Karpas-422 (cell line): ENCODE results near the gene PGAM4. TPM values are rescaled to one million over a fixed set of nuclear protein-coding genes. Genes with fewer than 3 reads are reported as not detected.

Experiments
- DNase-seq: peaks from one replicate; pipeline ENCODE4 v3.0.0-alpha.2; 2015
- H2AFZ ChIP-seq: fragments of 200-600 bp; sonication (generic); 2 replicates; pipeline ENCODE4 v1.6.1; 2014; ENCODE audit warnings: antibody characterized with exemption, low read length, mixed read lengths
- H3K27ac ChIP-seq: fragments of 200-600 bp; sonication (generic); 2 replicates; pipeline ENCODE4 v1.5.1; 2014; ENCODE audit warnings: mild to moderate bottlenecking, low read length, moderate library complexity
- H3K27me3 ChIP-seq: fragments of 200-600 bp; sonication (generic); 2 replicates; pipeline ENCODE4 v1.6.1; 2014; ENCODE audit warnings: low read length, mixed read lengths
- H3K36me3 ChIP-seq: fragments of 200-600 bp; sonication (generic); 2 replicates; pipeline ENCODE4 v1.6.1; 2014; ENCODE audit warnings: low read length, mixed read lengths; ENCODE audit not compliant: insufficient read depth
- H3K4me1 ChIP-seq: fragments of 200-600 bp; sonication (generic); 2 replicates; pipeline ENCODE4 v1.6.1; 2014; ENCODE audit warnings: mild to moderate bottlenecking, low read length, mixed read lengths
- H3K4me2 ChIP-seq: fragments of 200-600 bp; sonication (generic); 2 replicates; pipeline ENCODE4 v1.6.1; 2014; ENCODE audit warnings: low read length, low read depth, mild to moderate bottlenecking; ENCODE audit not compliant: poor library complexity, severe bottlenecking
- H3K4me3 ChIP-seq: fragments of 200-600 bp; sonication (generic); 2 replicates; pipeline ENCODE4 v1.5.1; 2014; ENCODE audit warnings: mild to moderate bottlenecking, antibody characterized with exemption, low read length, mixed read lengths
- H3K79me2 ChIP-seq: fragments of 200-600 bp; sonication (generic); 2 replicates; pipeline ENCODE4 v1.6.1; 2014; ENCODE audit warnings: mild to moderate bottlenecking, low read length, mixed read lengths
- H3K9ac ChIP-seq: fragments of 200-600 bp; sonication (generic); 2 replicates; pipeline ENCODE4 v1.6.0; 2014; ENCODE audit warnings: low read length
- H3K9me2 ChIP-seq: fragments of 200-600 bp; sonication (generic), shearing (Covaris generic); replicated peaks from 2 replicates; pipeline ENCODE4 v1.6.0; 2014; ENCODE audit warnings: mild to moderate bottlenecking, low read length, moderate library complexity; ENCODE audit not compliant: insufficient read depth
- H3K9me3 ChIP-seq: fragments of 300-700, 200-600 bp; sonication (generic); 2 replicates; pipeline ENCODE4 v1.6.1; 2014; ENCODE audit warnings: low read length, mixed read lengths
- H4K20me1 ChIP-seq: fragments of 200-600 bp; sonication (generic); 2 replicates; pipeline ENCODE4 v1.6.1; 2014; ENCODE audit warnings: mild to moderate bottlenecking, antibody characterized with exemption, low read length, low read depth; ENCODE audit not compliant: insufficient read depth
- total RNA-seq: library from RNA; depleted of rRNA; stranded (reverse); fragments of >200 nt; shearing (Covaris generic); gene quantifications from 2 replicates; pipeline ENCODE4 v1.2.3, GENCODE V29; 2014; ENCODE audit warnings: low replicate concordance; rRNA removed

The PGAM4 gene
- not detected in 2 replicates for total RNA-seq

DNA sequence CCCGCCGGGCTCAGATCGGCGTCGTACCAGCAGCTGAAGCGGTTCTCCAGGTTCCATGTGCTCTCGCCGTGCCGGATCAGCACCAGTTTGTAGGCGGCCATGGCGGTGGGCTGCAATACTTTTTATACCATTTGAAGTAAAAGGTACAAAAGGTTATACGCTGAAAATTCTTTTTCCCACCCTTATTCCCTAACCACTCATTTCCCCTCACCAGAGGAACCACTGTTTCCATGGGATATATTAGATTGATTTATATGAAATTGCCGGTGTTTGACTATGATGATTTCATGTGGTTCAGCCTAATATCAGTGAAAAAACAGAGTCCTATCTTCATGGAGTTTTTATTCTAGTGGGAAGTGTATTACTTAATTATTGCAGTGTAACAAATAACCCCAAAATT, at the start of gene PGAM4:
Gene PGAM4, minus strand, starts transcription at position 101 of the 400 bp plus-strand sequence. Its CDS starts 0 bp downstream, at position 101.
- Histone ChIP-seq H3K27me3 (no peaks in the 10 kb centered on the region), H3K9ac (no peak within 1 kb of the TSS), H4K20me1 (no peaks in the 10 kb centered on the region), H3K4me2 (no peak within 1 kb of the TSS), H3K9me2 (no peaks in the 10 kb centered on the region), H3K36me3 (no peaks in the 10 kb centered on the region), H3K27ac (no peak within 1 kb of the TSS), H3K79me2 (no peaks in the 10 kb centered on the region), H3K9me3 (peaks cover 5% of the 10 kb centered on the region; the same call in 1 of the 2 replicates), H2AFZ (no peak within 1 kb of the TSS), H3K4me1 (no peaks in the 10 kb centered on the region), H3K4me3 (no peak within 1 kb of the TSS)
- DNase-seq: no peak

DNA sequence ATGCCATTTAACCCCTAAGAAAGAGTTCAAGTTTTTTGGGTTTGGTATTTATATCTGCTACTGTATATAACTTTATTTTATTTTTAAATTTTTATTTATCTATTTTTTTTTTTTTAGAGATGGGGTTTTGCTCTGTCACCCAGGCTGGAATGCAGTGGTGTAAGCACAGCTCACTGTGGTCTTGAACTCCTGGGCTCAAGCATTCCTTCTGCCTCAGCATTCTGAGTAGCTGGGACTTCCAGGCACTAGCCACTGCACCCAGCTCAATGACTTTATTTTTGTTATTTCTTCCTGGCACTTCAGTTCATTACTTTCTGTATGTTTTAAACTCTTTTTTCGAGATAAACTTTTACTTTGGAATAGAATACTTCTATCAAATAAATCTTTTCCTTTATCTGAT, 42.4 kb upstream of the PGAM4 start:
- no peak for DNase-seq
- H3K36me3 ChIP-seq: no peaks in the 10 kb centered on the region
- no peaks in the 10 kb centered on the region for H4K20me1 ChIP-seq

DNA sequence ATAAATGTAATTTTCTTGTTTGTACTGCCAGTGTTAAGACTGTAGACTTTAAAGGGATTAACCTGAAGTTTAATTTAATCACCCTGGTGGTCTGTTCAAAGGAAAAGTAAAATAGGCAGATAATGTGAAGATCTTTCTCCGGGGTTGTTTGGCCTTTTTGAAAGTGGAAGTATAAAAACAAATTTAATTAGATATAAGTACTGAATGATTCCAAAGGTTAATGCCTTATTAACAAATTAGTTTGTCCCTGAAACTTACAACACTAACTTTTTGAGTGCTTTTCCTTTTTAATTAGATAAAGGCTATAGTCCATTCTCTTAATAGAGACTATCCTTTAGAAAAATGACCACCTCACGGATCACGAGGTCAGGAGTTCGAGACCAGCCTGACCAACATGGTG, 10.4 kb upstream of the PGAM4 start:
- Histone ChIP-seq H4K20me1 (no peaks in the 10 kb centered on the region), H3K4me3 (no peak overlapping the region), H3K4me2 (no peak overlapping the region), H3K27ac (no peak overlapping the region), H3K9ac (no peak overlapping the region), H3K4me1 (peaks cover 6% of the 10 kb centered on the region), H3K36me3 (no peaks in the 10 kb centered on the region), H3K27me3 (no peaks in the 10 kb centered on the region), H3K79me2 (no peaks in the 10 kb centered on the region), H3K9me3 (no peaks in the 10 kb centered on the region), H3K9me2 (0 out of 2 replicates have a peak, but pooled peaks cover 3% of the 10 kb centered on the region), H2AFZ (no peak overlapping the region)
- DNase-seq: no peak

More for the DNA sequence above, 42.4 kb upstream of the PGAM4 start:
- Histone ChIP-seq H3K27ac (no peak overlapping the region), H3K9ac (no peak overlapping the region), H3K4me2 (no peak overlapping the region), H2AFZ (no peak overlapping the region), H3K9me2 (no peaks in the 10 kb centered on the region), H3K4me3 (no peak overlapping the region), H3K79me2 (no peaks in the 10 kb centered on the region), H3K9me3 (no peaks in the 10 kb centered on the region), H3K4me1 (no peaks in the 10 kb centered on the region), H3K27me3 (no peaks in the 10 kb centered on the region)

DNA sequence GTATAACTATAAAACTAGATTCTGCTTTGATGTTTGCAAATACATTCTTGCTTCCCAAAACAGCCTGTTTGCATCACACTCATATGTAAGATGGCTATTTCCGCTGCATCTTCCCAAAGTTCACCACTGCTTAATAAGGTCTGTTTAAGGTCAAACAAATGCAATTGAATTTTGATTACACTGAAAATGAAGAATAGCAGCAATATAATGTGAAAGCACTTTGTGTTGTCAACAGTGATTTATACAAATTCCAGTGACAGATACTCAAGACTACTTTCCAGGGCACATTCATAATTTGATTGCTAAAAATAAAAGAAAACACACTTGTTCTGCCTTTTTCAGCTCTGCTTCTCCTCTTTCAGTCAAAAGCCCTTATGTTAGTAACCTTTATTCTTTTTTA, 8.1 kb upstream of the PGAM4 start:
- DNase-seq: no peak
- Histone ChIP-seq H3K9me3 (no peaks in the 10 kb centered on the region), H3K4me1 (no peaks in the 10 kb centered on the region), H3K36me3 (no peaks in the 10 kb centered on the region), H3K79me2 (no peaks in the 10 kb centered on the region), H4K20me1 (no peaks in the 10 kb centered on the region), H3K4me2 (no peak overlapping the region), H3K27ac (no peak overlapping the region), H3K4me3 (no peak overlapping the region), H3K27me3 (no peaks in the 10 kb centered on the region), H2AFZ (no peak overlapping the region), H3K9me2 (0 out of 2 replicates have a peak, but pooled peaks cover 3% of the 10 kb centered on the region), H3K9ac (no peak overlapping the region)

GRCh38 chrX:77977095-77977494, 7.7 kb upstream of the PGAM4 start:
- 0 out of 2 replicates have a peak, but pooled peaks cover 3% of the 10 kb centered on the region for H3K9me2 ChIP-seq
- no peaks in the 10 kb centered on the region for H4K20me1 ChIP-seq
- no peak overlapping the region for H3K4me2 ChIP-seq
- H3K36me3 ChIP-seq: no peaks in the 10 kb centered on the region
- H3K4me3 ChIP-seq: no peak overlapping the region
- H3K79me2 ChIP-seq: no peaks in the 10 kb centered on the region
- no peaks in the 10 kb centered on the region for H3K9me3 ChIP-seq
- H3K27ac ChIP-seq: no peak overlapping the region
- DNase-seq: no peak
- H3K27me3 ChIP-seq: no peaks in the 10 kb centered on the region
- H2AFZ ChIP-seq: no peak overlapping the region
- H3K4me1 ChIP-seq: no peaks in the 10 kb centered on the region
- no peak overlapping the region for H3K9ac ChIP-seq

- Histone ChIP-seq H3K9me2 (0 out of 2 replicates have a peak, but pooled peaks cover 3% of the 10 kb centered on the region), H3K9me3 (no peaks in the 10 kb centered on the region), H3K27ac (no peak overlapping the region), H3K4me3 (no peak overlapping the region), H3K4me1 (no peaks in the 10 kb centered on the region), H3K36me3 (no peaks in the 10 kb centered on the region), H4K20me1 (no peaks in the 10 kb centered on the region), H3K4me2 (no peak overlapping the region), H3K27me3 (no peaks in the 10 kb centered on the region), H3K9ac (no peak overlapping the region), H2AFZ (no peak overlapping the region), H3K79me2 (no peaks in the 10 kb centered on the region)
- no peak for DNase-seq
Observed at GRCh38 chrX:77975755-77976154, 6.3 kb upstream of the PGAM4 start.

DNA sequence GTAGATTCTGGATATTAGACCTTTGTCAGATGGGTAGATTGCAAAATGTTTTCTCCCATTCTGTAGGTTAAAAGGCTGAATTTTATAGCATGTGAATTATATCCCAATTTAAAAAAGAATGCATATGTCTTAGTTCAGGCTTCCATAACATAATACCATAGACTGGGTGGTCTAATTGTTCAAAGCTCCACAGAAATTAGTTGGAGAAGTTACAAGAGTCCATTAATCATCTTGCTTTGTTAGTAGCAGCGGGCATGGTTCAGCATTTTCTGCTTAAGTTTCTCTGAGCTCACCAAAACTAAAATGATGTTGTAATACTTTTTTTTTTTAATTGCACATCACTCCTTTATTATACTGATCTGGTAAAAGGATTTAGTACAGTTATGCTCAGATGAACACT, 1.8 kb downstream of the PGAM4 start:
- no peak for DNase-seq
- no peaks in the 10 kb centered on the region for H3K36me3 ChIP-seq
- no peak overlapping the region for H3K27ac ChIP-seq
- H3K4me1 ChIP-seq: no peaks in the 10 kb centered on the region
- peaks cover 5% of the 10 kb centered on the region; the same call in 1 of the 2 replicates for H3K9me3 ChIP-seq
- no peaks in the 10 kb centered on the region for H4K20me1 ChIP-seq
- H3K4me3 ChIP-seq: no peak overlapping the region
- no peaks in the 10 kb centered on the region for H3K79me2 ChIP-seq
- no peaks in the 10 kb centered on the region for H3K9me2 ChIP-seq
- no peak overlapping the region for H3K4me2 ChIP-seq
- no peaks in the 10 kb centered on the region for H3K27me3 ChIP-seq
- no peak overlapping the region for H2AFZ ChIP-seq
- no peak overlapping the region for H3K9ac ChIP-seq

- no peak overlapping the region for H3K4me3 ChIP-seq
- H2AFZ ChIP-seq: no peak overlapping the region
- no peaks in the 10 kb centered on the region for H3K9me2 ChIP-seq
- no peak for DNase-seq
- no peaks in the 10 kb centered on the region for H3K36me3 ChIP-seq
- H3K27ac ChIP-seq: no peak overlapping the region
- no peak overlapping the region for H3K4me2 ChIP-seq
- H4K20me1 ChIP-seq: no peaks in the 10 kb centered on the region
- H3K4me1 ChIP-seq: no peaks in the 10 kb centered on the region
- H3K9me3 ChIP-seq: peaks cover 5% of the 10 kb centered on the region; the same call in 1 of the 2 replicates
- no peak overlapping the region for H3K9ac ChIP-seq
- H3K79me2 ChIP-seq: no peaks in the 10 kb centered on the region
- H3K27me3 ChIP-seq: no peaks in the 10 kb centered on the region
Observed at GRCh38 chrX:77966361-77966760, 3.1 kb downstream of the PGAM4 start.
